Measurements from ENCODE around the gene KIAA1549.
"Not testable (repeated sequence)": the region's sequence is repeated elsewhere in the genome, so short reads cannot be mapped to it uniquely, and the experiment has no call there.

Gene KIAA1549

DNA sequence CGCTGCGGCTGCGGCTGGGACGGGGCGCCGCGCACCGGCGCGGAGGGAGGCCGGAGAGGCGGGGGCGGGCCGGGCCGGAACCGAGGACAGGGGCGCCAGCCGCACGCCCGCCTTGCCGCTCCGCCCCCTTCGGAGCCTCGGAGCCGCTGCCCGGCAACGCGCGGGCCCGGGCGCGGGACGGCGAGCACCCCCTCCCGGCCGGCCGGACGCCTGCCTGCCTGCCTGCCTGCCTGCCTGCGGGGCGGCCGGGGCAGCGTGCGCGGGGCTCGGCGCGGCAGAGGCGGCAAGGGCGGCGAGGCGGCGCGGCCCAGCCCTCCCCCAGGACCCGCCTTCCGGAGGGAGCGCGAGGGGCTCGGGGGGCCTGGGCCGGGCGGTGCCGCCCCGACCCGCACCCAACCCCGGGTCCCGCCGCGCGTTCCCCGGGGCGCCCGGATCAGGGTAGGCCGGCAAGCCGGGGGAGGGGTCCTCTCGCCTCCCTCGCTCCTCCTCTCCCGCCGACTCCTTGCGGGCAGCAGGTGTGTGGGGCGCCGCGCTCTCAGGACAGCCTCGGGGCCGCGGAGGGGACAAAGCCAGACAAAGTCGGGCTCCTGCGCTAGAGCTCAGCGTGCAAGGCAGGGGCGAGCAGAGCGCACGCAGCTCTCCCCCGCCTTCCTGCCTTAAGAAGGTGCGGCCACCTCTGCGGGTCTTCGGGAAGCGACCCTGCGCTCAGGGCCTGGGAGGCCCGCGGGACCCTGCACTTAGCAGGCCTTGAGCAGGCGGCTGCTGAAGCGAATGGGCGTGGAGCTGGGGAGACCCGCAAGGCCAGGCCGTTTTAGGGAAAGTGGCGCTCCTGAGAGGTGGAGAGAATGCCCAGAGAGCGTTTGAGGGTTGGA, at the start of gene KIAA1549:
Gene KIAA1549, minus strand, starts transcription at position 58 of the 872 bp plus-strand sequence. CDS start 120 bp downstream, outside the sequence.
- DNase-seq, result peak; percentile 26

DNA sequence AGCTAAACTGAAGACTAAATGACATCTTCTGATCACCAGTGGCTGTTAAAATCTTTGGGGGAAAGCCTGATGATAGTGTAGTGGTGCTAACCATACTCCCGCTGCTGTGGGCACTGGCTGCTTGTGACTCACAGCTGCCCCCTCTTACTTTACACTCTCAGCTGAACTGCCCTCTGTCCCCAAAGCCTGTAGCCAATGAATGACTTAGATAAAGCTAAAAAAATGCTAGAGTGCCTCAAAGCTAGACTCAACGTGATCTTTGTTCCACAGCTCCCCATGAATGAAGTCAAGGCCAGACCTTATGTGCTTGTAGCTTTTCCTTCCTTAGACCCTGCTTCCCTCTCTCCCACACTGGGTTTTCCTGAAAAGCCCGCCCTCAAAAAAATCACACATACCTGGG, 48.2 kb upstream of the KIAA1549 start:
- no peak for DNase-seq

DNA sequence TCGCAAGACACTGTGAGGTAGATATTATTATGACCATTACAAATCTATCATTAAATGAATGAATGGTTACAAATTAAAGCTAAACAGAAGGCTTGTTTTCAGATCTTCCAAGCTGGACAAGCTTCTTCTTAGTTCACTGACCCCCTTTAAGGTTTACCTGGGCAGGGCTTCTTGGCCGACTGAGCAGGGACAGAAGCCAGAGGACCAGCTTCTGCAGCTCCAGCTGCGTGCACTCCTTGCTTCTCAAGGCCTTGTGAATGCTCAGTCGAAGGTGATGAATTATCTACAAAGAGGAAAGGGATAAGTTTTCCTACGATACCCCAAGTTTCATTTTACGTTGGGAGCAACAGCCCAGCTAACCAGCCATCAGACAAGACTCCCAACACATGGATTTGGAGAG, 45.4 kb upstream of the KIAA1549 start:
- no peak for DNase-seq

DNA sequence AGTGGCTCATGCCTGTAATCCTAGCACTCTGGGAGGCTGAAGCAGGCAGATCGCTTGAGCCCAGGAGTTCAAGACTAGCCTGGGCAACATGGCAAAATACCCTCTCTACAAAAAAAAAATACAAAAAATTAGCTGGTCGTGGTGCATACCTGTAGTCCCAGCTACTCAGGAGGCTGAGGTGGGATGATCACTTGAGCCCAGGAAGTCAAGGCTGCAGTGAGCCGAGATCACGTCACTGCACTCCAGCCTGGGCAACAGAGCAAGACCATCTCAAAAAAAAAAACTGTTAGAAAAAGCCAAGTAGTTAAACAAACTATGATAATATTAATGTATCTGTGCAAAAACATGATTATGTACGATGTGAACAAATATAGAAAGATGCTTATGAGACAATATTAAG, 44.7 kb upstream of the KIAA1549 start:
- not testable (repeated sequence) for DNase-seq

DNA sequence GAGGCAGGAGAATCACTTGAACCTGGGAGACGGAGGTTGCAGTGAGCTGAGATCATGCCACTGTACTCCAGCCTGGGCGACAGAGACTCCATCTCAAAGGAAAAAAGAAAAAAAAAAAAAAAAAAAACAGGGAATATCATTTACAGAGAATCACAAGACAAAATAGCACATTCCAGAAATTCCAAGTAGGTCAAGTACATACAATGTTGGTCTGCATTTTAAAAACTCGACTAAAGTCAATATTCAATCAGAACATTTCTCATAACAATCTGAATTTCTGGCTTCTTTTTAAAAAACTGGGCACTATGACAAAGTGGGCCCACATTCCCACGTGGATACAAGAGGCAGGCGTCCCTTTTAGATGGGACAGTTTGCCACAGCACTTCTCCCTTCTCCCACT, 41.9 kb upstream of the KIAA1549 start:
- DNase-seq, result no peak

DNA sequence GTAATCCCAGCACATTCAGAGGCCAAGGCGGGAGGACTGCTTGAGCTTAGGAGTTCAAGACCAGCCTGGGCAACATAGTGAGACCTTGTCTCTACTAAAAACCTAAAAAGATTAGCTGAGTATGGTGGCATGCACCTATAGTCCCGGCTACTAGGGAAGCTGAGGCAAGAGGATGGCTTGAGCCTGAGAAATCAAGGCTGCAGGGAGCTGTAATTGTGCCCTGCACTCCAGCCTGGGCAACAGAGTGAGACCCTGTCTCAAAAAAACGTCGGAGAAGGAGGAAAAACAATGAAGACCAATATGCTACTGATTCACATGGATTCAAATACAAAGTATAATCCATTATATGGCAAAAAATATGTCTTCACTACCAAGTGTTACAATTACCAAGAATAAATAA, 41.1 kb upstream of the KIAA1549 start:
- DNase-seq, result no peak

DNA sequence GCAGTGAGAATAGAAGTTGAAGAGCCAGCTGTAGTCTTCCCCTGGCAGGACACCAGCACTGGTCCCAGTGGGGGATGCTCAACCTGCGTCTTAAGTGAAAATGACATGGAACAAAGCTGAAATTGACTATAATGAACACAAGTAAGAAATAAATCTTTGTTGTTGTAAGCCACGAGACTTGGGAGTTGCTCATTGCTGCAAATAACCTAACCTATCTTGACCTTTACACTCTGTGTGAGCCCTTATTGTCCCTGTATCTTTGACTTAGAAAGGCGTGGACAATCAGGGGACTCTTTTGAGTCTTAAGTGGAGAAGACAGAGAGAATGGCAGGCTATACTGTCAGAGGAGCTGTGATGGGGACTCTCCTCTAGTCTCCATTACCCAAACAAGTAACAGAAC, 37.7 kb upstream of the KIAA1549 start:
- no peak for DNase-seq

DNA sequence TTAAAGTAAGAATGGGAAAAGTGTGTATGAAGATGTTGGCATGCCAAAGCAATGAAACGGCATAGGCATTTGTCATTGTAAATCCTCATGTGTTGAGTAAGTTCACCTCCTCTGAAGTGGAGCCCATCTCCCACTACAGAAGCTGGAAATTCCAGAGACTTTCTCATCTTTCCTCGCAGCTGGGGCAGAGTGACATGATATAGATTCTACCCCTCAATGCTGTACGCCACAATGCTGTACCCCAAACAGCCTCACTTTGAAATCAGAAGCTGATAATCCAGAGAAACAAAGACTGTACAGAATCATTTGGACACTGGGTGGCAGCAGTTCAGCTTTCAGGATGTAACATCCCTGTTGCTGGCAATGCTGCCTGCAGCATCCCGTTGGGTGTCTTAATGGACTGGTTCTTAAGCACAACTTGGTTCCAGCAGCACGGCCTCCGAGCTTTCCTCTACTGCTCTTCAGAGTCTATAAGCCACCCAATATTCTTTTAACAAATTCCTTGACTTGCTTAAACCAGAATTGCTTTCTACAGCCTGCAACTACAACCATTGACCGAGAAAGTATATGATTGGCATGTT, 35.8 kb upstream of the KIAA1549 start:
- peak; percentile 53 for DNase-seq

DNA sequence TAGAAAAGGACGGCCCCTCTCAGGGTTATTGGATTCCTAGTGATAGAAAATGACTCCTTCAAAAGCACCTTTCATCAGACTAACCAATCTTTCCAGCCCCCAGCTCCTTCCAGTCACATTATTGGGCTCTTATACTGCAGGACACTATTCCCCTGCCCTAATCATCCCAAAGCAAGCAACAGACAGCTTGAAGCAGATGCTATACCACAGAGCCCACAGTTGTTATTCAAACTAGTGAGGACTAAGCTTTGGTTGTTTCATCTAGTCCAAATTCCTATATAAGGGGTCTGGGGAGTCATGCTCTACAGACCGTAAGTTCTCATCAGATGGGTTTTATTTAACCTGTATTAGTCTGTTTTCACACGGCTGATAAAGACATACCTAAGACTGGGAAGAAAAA, 30.2 kb upstream of the KIAA1549 start:
- DNase-seq, result no peak

DNA sequence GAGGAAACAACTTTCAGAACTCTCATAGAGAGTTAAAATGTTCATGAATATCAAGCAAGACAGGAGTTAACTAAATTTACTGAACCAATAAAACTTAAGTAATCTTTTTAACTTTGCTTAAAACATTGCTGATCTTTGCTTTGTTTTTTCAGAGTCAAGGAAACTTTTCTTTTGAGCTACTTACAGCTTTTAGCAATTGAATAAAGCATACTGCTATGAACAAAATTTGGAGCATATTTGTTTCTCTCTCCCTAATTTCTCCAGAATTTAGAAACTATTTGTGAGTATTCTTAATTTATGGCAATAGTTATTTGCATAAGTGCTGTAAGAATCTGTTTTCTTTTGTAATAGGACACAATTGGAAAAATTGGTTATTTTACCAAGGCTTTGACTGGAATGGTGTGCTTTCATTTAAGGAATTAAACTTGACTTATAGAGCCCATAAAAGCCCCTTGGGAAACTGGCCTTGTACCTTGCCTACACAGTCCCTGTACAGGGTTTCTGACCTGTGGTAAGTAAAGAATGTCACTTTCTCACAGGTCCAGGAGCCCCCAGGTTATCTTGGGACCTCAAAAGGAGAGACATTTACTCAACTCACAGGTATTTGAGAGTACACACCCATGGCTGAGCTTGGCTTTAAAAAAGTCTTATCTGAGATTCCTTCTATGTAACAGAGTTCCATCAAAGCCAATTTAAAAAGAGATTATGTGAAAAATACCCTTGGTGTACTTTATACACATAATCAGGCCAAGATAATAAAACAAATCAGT, 23.3 kb upstream of the KIAA1549 start:
- no peak for DNase-seq

DNA sequence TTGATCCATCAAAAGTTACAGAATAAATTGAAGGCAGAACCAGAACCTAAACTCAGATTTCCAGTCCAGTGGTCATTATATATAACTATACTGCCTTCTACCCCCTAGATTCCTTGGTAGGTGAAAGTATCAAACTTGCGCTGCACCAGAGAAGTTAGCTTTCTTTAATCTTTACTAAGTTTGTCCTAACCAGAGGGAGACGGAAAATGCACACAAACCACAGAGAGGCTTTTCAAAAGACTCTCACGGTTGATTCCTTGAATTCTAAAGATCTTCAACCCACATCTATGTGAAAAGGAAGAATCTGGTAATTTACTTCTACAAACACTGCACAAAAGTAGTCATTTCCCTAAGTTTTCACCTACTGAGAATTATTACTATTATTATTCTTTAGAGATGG, 18.2 kb upstream of the KIAA1549 start:
- no peak for DNase-seq

DNA sequence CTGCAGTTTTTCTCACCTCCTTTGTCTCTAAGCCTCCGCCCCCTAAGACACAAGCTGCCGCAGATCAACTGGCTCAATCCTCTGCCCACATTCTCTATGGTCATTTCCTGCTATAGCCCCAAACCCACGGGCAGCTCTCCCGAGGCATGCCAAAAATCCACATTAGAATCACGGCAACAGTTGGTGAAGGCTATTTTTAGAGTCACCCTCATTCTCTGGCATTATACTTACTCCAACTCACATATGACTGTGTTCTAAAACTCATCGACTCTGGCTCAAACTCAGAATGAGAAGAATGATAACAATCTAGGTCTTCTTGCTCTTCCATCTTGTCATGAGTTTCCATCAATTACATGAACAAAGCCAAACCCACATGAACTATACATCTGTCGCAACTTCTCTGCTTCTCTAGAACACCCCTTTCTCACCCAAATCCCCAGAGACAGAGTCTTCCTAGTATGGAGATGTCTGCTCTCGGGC, 10.9 kb upstream of the KIAA1549 start:
- DNase-seq, result no peak

DNA sequence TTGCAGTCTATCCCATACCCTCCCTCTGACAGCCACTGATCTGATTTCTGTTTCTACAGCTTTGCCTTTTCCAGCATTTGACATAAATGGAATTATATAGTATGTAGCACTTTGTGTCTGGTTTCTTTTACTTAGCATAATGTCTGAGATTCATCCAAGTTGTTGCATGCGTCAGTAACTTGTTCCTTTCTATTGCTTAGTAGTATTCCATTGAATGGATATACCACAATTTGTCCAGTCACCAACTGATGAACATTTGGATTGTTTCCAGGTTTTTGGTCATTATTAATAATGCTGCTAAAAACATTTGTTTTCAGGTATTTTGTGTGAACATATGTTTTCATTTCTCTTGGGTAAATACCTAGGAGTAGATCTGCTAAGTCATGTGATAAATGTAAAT, 6.5 kb upstream of the KIAA1549 start:
- DNase-seq, result no peak

DNA sequence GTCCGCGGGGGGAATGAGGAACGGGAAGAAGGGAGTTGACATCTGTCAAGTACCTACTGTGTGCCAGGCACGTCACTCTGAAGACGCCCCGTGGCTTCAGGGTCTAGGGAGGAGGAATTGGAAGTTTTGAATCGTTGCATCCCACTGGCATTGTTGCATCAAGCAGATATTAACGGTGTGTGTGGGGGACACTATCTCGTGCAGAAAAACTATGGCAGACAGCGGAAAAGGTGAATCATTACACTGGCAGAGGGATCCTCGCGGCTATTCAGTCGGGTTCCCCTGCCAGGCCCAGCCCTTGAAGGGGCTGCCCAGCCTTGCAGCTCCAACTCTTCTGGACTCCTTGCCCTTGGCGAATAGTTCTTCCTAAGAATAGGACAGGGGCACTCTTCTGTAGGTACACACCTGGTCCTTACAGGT, 1.0 kb upstream of the KIAA1549 start:
- no peak for DNase-seq

DNA sequence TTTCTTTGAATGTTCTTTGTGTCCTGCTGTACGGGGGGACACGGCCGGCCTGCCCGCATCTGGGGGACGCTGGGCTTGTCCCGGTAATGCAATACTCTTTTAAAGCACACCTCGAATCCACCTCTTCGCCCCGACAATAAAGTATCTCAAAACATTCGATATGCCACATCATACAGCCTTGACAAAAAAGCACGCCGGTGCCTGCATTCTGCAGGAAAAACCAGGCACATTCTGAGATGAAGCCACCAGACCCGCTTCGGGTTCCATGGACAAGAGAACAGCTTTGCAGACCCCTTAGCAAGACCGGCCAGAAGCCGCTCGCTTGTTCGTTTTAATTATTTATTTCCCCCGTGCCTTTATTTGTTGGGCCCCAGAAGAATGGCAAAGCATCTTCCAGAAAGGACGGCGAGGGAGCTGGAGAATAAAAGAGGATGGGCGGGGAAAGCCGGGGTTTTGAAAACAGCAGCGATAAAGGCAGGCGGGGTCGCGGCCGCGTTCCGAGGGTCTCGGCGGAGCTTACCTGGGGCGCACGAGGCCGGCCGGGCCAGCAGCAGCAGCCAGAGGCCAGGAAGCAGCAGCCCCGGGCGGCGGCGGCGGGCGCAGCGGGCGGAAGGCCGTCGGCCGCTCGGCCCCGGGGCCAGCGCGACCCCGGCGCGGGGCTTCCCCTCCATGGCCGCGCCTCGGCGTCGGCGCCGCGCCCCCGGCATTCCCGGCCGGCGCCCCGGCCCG, 462 bp downstream of the KIAA1549 start:
- DNase-seq, result no peak

DNA sequence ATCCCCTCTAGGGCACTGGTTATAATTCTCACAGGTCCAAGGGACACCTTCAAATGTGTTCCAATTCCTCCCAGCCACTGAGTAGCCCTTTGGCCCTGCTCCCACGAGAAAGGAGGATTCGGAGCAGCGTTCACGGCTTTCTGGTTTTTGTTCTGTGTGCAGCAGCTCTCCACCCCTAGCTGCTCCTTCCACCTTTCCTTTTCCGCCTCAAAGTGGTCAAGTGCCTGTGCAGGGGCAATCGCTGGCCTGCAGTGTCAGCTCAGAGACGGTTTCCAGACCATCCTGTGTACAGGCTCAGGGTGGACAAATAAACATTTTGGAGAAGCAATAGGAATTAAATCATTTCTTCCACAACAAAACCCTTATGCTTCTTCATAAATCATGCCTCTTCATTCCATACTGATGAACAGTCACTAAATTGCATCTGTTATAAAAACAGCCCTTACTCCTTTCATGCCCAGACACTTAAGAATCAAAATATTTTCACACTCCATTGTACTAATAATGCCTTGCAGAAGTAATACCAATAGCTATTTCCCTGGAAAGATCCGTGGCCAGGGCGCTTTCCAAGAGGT, 1.1 kb downstream of the KIAA1549 start:
- DNase-seq, result no peak

DNA sequence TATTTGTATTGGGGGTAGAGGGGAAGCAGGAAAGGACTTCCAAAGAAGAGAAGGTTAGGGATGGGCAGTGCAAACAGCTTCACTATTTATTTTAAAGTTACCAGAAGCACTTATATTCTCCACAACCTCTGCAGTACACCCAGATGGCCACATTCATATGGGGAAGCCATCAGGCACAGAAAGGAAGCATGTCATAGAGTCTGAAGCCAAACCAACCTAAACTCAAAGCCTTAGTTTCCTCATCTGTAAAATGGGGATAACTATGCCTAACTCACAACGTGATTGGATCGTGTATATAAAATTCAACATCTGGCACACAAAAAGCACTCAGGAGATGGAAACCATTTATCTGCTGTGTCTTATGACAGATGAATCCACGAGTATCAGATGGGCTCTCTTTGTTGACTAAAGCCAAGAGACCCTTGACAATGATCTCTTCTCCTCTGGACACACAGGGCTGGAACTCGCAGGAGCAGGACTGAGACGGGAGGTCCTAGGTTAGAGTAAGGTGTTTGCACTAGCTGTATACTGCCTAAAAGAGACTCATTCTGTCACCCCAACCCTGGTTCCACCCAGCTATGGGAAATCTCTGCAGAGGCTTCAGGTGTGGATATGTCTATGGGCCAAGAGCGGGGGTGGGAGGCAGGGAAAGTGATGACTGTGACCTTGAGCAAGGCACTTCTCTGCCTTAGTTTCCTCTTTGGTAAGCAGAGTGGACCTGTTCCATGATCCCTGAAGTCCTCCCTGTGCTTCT, 1.8 kb downstream of the KIAA1549 start:
- DNase-seq, result no peak

DNA sequence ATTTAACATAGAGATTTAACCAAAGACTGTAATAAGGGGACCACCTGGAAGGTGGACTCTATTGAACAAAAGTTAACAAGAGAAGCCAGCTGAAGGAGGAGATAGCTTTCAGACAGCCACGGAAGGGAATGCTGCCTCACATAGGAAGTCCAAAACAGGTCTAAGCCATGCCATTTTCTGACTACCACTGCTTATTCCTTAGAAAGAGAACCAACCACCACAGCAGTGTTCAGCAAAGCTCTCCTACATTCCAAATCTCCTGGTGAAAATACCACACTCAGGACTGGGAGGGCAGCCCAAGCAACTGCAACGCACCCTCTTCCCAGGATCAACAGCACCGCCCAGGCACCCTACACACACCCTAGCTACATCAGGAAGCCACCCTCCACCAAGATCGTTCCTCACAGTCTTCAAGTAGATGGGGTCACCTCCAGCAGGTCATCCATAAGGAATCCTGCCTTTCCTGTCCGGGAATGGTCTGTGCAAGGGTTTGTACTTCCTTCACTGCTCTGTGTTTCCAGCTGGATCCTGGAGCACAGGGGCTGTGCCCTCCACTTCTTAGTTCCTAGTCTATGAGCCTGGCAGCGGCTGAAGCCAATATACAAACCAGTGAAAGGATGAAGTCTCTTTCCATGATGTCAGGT, 2.5 kb downstream of the KIAA1549 start:
- DNase-seq, result no peak

DNA sequence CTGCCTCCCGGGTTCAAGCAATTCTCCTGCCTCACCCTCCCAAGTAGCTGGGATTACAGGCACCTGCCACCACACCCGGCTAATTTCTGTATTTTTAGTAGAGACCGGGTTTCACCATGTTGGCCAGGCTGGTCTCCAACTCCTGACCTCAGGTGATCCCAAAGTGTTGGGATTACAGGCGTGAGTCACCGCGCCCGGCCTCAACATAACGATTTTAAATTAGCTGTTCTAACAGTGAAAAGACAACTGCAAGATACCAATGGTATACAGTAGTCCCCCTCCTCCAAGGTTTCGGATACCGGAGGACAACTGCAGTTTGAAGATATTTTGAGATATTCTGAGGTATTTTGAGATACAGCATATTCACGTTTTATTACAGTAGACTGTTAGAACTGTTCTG, 5.0 kb downstream of the KIAA1549 start:
- not testable (repeated sequence) for DNase-seq

DNA sequence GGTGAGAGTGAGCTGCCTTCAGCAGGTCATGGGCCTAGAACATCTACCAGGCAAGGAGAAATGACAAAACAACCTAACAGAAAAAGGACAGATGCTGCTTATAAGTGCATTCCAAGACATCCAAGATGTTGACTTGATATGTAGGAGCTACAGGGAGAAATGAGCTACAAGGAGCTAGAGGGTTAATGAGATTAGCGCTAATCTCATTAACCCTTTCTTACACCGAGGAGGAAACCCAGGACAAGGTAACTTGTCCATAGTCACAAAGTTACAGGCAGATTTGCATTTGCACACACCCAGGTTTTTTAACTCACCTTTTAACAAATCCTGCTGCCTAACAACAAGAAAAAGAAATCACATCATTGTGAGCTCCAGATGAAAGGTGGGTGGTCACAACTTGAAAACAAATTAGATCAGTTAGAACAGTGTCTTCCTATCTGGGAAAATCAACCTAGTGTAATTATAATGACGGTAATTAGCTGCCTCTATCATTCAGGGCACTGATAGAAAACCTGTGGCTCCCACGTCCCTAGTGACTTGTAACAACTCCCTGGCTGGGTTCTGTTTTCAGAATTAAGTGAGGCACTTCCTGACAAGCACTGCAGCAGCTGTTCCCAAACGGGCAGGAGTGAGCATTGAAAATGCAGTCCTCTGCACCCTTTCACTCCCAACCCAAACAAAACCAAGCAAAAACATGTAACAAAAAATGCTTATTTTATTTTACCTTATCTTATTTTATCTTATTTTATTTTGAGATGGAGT, 5.7 kb downstream of the KIAA1549 start:
- DNase-seq, result no peak
